GM23248 (cell line): ENCODE measurements around the gene PREP.

Experiments used
- EZH2 ChIP-seq: fragments of 200-600 bp; sonication (generic); IDR thresholded peaks from 2 replicates; pipeline ENCODE4 v1.6.1; 2018; ENCODE audit warnings: antibody characterized with exemption, mild to moderate bottlenecking; ENCODE audit not compliant: insufficient read depth, poor library complexity, severe bottlenecking
- EZH2phosphoT487 ChIP-seq: fragments of 200-600 bp; sonication (generic); IDR thresholded peaks from 2 replicates; pipeline ENCODE4 v1.6.1; 2018; ENCODE audit warnings: antibody characterized with exemption, moderate library complexity, mild to moderate bottlenecking, low read depth; ENCODE audit not compliant: insufficient read depth

GRCh38 chr6:105278813-105279212, 124.1 kb downstream of the PREP start:
- no peak for TF ChIP-seq EZH2
- no peak for TF ChIP-seq EZH2phosphoT487
